GM12891 (cell line): ENCODE measurements around the gene ZNF133.
"Not testable (repeated sequence)": the region's sequence is repeated elsewhere in the genome, so short reads cannot be mapped to it uniquely, and the experiment has no call there.

ENCODE experiments used
- DNase-seq: peaks from one replicate; pipeline ENCODE4 v3.0.0; 2011; ENCODE audit warnings: low spot score; ENCODE audit not compliant: insufficient read length
- FAIRE-seq: peaks from 2 replicates; lab custom pipeline; 2011; peaks lifted over from hg19 to GRCh38; lab: Jason Lieb, UNC
- PAX5 ChIP-seq: IDR thresholded peaks from 2 replicates; pipeline ENCODE4 v1.6.1; 2011; ENCODE audit warnings: low read length, moderate library complexity, mild to moderate bottlenecking; ENCODE audit not compliant: insufficient read depth, severe bottlenecking
- POLR2A ChIP-seq: IDR thresholded peaks from 2 replicates; pipeline ENCODE4 v1.6.1; 2011; ENCODE audit warnings: low read depth, low read length, control low read depth
- POLR2AphosphoS5 ChIP-seq: IDR thresholded peaks from 2 replicates; pipeline ENCODE4 v1.6.1; 2011; ENCODE audit warnings: low read depth, low read length, control low read depth
- POU2F2 ChIP-seq: IDR thresholded peaks from 2 replicates; pipeline ENCODE4 v1.6.1; 2011; ENCODE audit warnings: low read depth, mild to moderate bottlenecking, control low read depth, low read length, moderate library complexity
- SPI1 ChIP-seq: IDR thresholded peaks from 2 replicates; pipeline ENCODE4 v1.6.1; 2011; ENCODE audit warnings: low read depth, low read length, control low read depth
- TAF1 ChIP-seq: IDR thresholded peaks from 2 replicates; pipeline ENCODE4 v1.6.1; 2011; ENCODE audit warnings: low read depth, low read length, control low read depth

Gene ZNF133

DNA sequence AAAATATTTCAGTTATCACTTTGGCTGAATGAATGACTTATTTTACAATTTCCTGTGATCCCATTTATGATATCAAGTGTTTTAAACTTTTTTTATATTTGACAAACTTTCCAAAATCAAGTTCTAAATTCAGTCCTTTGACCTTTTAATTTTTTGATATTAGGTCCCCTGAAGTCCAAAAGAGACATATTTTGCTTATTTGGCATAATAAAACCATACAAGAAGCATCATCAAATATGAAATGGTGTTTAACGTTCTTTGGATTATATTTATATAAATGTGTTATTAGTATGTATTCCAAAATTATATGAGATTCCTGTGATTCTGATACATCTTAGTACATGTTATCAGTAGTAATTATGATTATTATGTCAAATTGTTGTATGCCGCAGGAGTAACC, 38.7 kb downstream of the ZNF133 start:
- DNase-seq = no peak
- no peak for FAIRE-seq
- TF ChIP-seq TAF1 (no peak), SPI1 (no peak), POLR2A (no peak)

DNA sequence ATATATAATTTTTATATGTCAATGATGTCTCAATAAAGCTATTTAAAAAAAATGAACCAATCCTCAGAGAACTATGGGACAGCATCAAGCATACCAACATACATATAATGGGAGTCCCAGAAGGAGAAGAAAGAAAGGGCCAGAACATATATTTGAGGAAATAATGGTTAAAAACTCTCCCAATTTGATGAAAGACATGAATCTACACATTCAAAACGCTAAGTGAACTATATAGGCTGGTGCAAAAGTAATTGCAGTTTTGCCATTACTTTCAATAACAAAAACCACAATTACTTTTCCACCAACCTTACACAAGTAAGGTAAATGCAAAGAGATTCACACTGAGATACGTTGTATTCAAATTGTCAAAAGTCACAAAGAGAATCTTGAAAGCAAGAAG, 43.4 kb downstream of the ZNF133 start:
- DNase-seq (no peak), FAIRE-seq (no peak)
- TF ChIP-seq POU2F2 (no peak), SPI1 (no peak), POLR2A (no peak), TAF1 (no peak), POLR2AphosphoS5 (no peak)

- FAIRE-seq, DNase-seq: not testable (repeated sequence)
Observed at GRCh38 chr20:18349749-18350148, 61.4 kb downstream of the ZNF133 start.

DNA sequence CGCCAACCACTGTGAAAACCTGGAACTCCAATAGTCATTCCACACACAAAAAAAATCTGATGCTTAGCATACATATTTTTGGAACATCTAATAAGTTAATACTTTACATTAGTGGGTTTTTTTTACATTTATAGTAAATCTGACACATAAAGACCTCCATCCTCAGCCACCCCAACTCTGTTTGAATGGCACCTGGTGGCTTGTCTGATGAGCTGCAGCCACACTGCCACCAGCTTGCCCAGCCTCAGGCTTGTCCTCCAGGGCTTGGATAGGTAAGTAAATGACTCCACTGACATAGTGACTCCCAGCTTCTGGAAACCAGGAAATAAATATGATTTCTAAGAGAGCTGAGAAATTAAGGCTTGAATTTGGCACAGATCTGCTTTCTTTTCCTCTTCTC, 71.5 kb downstream of the ZNF133 start:
- TF ChIP-seq SPI1 = no peak
- TF ChIP-seq POLR2A = no peak
- TF ChIP-seq TAF1 = no peak
- no peak for TF ChIP-seq POU2F2
- TF ChIP-seq PAX5 = no peak
- no peak for TF ChIP-seq POLR2AphosphoS5
- FAIRE-seq (no peak), DNase-seq (no peak)

GRCh38 chr20:18360635-18361034, 72.3 kb downstream of the ZNF133 start:
- TF ChIP-seq POLR2AphosphoS5 (no peak), POLR2A (no peak), PAX5 (no peak), SPI1 (no peak), POU2F2 (no peak), TAF1 (no peak)
- DNase-seq (no peak), FAIRE-seq (no peak)

GRCh38 chr20:18361678-18362077, 73.4 kb downstream of the ZNF133 start:
- no peak for FAIRE-seq
- TF ChIP-seq TAF1 = no peak
- no peak for TF ChIP-seq POLR2A
- TF ChIP-seq POU2F2 = no peak
- TF ChIP-seq SPI1 = no peak
- TF ChIP-seq POLR2AphosphoS5 = no peak
- TF ChIP-seq PAX5 = no peak
- DNase-seq = no peak

- no peak for FAIRE-seq
- no peak for DNase-seq
- no peak for TF ChIP-seq POLR2AphosphoS5
- TF ChIP-seq POU2F2 = no peak
- TF ChIP-seq TAF1 = no peak
- TF ChIP-seq PAX5 = no peak
- TF ChIP-seq POLR2A = no peak
- no peak for TF ChIP-seq SPI1
Observed at GRCh38 chr20:18362916-18363315, 74.6 kb downstream of the ZNF133 start.

- DNase-seq (no peak), FAIRE-seq (no peak)
- TF ChIP-seq PAX5 (no peak), POLR2A (no peak), POU2F2 (no peak), TAF1 (no peak), SPI1 (no peak), POLR2AphosphoS5 (no peak)
Observed at GRCh38 chr20:18363708-18364107, 75.4 kb downstream of the ZNF133 start.

DNA sequence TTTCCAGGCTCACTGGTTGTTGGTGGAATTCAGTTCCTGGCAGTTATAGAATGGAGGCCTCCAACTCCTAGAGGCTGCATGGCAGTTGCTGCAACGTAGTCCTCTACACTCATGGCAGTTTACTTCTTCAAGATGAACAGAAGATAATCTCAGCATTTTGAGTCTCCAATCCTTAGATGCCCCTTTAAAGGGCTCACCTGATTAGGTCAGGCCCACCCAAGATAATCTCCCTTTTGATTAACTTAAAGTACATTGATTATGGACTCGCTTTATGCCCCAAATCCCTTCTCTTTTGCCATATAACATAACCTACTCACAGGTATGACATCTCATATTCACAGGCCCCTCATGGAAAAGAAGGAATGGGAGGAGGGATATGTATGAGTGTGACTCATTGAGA, 76.4 kb downstream of the ZNF133 start:
- DNase-seq = no peak
- TF ChIP-seq POU2F2 (no peak), PAX5 (no peak), POLR2AphosphoS5 (no peak), TAF1 (no peak), POLR2A (no peak)
- no peak for FAIRE-seq
